Activated CD8-positive, alpha-beta memory T cell treated with anti-CD3 and anti-CD28 coated beads for 4 hours (primary cell): Measurements from ENCODE around the gene ACSBG1.
"Not testable (repeated sequence)": the region's sequence is repeated elsewhere in the genome, so short reads cannot be mapped to it uniquely, and the experiment has no call there.

Source experiments
- DNase-seq, 2 donors: peaks; one replicate each; pipeline ENCODE4 v3.0.0-alpha.2; 2020; ENCODE audit warnings: low read depth in 2 of 2

Gene ACSBG1

GRCh38 chr15:78168608-78169007, 65.8 kb downstream of the ACSBG1 start:
- no peak for DNase-seq

- no peak for DNase-seq
Observed at GRCh38 chr15:78167227-78167888, 67.0 kb downstream of the ACSBG1 start.

- DNase-seq = no peak
Observed at GRCh38 chr15:78164010-78164409, 70.4 kb downstream of the ACSBG1 start.

- peak; percentile 5 to 6 for DNase-seq
Observed at GRCh38 chr15:78162038-78162437, 72.3 kb downstream of the ACSBG1 start.

GRCh38 chr15:78159395-78159794, 75.0 kb downstream of the ACSBG1 start:
- DNase-seq = no peak

GRCh38 chr15:78157203-78157602, 77.2 kb downstream of the ACSBG1 start:
- DNase-seq = no peak

- DNase-seq = no peak
Observed at GRCh38 chr15:78156653-78157052, 77.7 kb downstream of the ACSBG1 start.

GRCh38 chr15:78155355-78155939, 78.9 kb downstream of the ACSBG1 start:
- DNase-seq = no peak

- no peak for DNase-seq
Observed at GRCh38 chr15:78154955-78155354, 79.4 kb downstream of the ACSBG1 start.

- DNase-seq = not testable (repeated sequence)
Observed at GRCh38 chr15:78151075-78151474, 83.3 kb downstream of the ACSBG1 start.

- DNase-seq = no peak
Observed at GRCh38 chr15:78149805-78150751, 84.3 kb downstream of the ACSBG1 start.

- peak; percentile 99 to 100 for DNase-seq
Observed at GRCh38 chr15:78149068-78149804, 85.1 kb downstream of the ACSBG1 start, which contains the start of gene IDH3A. TSS of gene IDH3A (plus strand) at chr15:78149362. CDS start at chr15:78149404, 42 bp downstream.

- DNase-seq = no peak
Observed at GRCh38 chr15:78148392-78149067, 85.8 kb downstream of the ACSBG1 start.

GRCh38 chr15:78147566-78147965, 86.8 kb downstream of the ACSBG1 start:
- no peak for DNase-seq

GRCh38 chr15:78146425-78147154, 87.8 kb downstream of the ACSBG1 start:
- no peak for DNase-seq

GRCh38 chr15:78142332-78142731, 92.0 kb downstream of the ACSBG1 start:
- no peak for DNase-seq

- DNase-seq = no peak
Observed at GRCh38 chr15:78140292-78140691, 94.1 kb downstream of the ACSBG1 start.

GRCh38 chr15:78139578-78139977, 94.8 kb downstream of the ACSBG1 start:
- DNase-seq = no peak

GRCh38 chr15:78133801-78134200, 100.6 kb downstream of the ACSBG1 start:
- DNase-seq = no peak

GRCh38 chr15:78131295-78132061, 102.9 kb downstream of the ACSBG1 start, which contains the start of gene CIB2:
TSS of gene CIB2 (minus strand) at chr15:78131445. CDS start at chr15:78131215, 230 bp downstream.
- DNase-seq = peak; percentile 50
